Naive thymus-derived CD8-positive, alpha-beta T cell (primary cell): ENCODE results near the gene BAIAP2L2. TPM values are rescaled to one million over a fixed set of nuclear protein-coding genes. Genes with fewer than 3 reads are reported as not detected.
"Not testable (repeated sequence)": the region's sequence is repeated elsewhere in the genome, so short reads cannot be mapped to it uniquely, and the experiment has no call there.

ENCODE experiments used
- ATAC-seq, 2 donors: fragments of 150-1000 bp; cut with Tn5 transposase in 1 of 2; sonication (Bioruptor Pico), chemical (Tn5 transposase) in 1 of 2; 1 replicate in 1 of 2; 2 replicates in 1 of 2; pipeline ENCODE4 v1.10.0; 2021; ENCODE audit warnings: mild to moderate bottlenecking in 2 of 2, moderate library complexity in 2 of 2
- POLR2A ChIA-PET: fragments of 350-600 bp; sonication (Branson Sonifier 250); formaldehyde crosslinking; loops from one replicate; lab custom pipeline; 2021; ENCODE audit warnings: antibody characterized with exemption; lab: Charles Lee
- DNase-seq, 10 donors: peaks; one replicate each; pipeline versions ENCODE4 v3.0.0 to v3.0.0-alpha.2; 2020 to 2022
- H3K27ac Mint-ChIP-seq, 10 donors: one replicate each; pipeline ENCODE4 v1.8.0; 2020 to 2022; ENCODE audit warnings: mild to moderate bottlenecking in 10 of 10, mixed read lengths in 10 of 10, moderate library complexity in 4 of 10, inconsistent platforms in 1 of 10
- H3K27me3 Mint-ChIP-seq, 5 donors: one replicate each; pipeline ENCODE4 v1.8.0; 2021 to 2022; ENCODE audit warnings: mixed read lengths in 5 of 5
- H3K36me3 Mint-ChIP-seq, 3 donors: one replicate each; pipeline ENCODE4 v1.8.0; 2020 to 2022; ENCODE audit warnings: mixed read lengths in 3 of 3, mild to moderate bottlenecking in 2 of 3, inconsistent platforms in 1 of 3
- H3K4me1 Mint-ChIP-seq, 4 donors: one replicate each; pipeline ENCODE4 v1.8.0; 2021 to 2022; ENCODE audit warnings: mixed read lengths in 4 of 4
- H3K4me3 Mint-ChIP-seq, 10 donors: one replicate each; pipeline ENCODE4 v1.8.0; 2020 to 2022; ENCODE audit warnings: mild to moderate bottlenecking in 10 of 10, mixed read lengths in 10 of 10, moderate library complexity in 6 of 10, inconsistent platforms in 1 of 10
- H3K9me3 Mint-ChIP-seq, 9 donors: one replicate each; pipeline ENCODE4 v1.8.0; 2020 to 2022; ENCODE audit warnings: mixed read lengths in 9 of 9, mild to moderate bottlenecking in 3 of 9, inconsistent platforms in 1 of 9, moderate library complexity in 1 of 9
- polyA plus RNA-seq, 3 donors: library from polyadenylated mRNA; unstranded; fragments of 300-500 nt; fragmentation: Illumina TruSeq; gene quantifications; one replicate each; pipeline ENCODE4 v1.2.3, GENCODE V29; 2021
- total RNA-seq, 8 experiments: library from RNA in 2 of 8; stranded (reverse) in 2 of 8; gene quantifications; one replicate each; pipeline ENCODE4 v1.2.3 and lab custom pipeline; 2021 to 2026

Gene BAIAP2L2
- total and polyA plus RNA-seq, 5 experiments from 2014 or later = 2.2 to 2.7 TPM; not detected in 3

DNA sequence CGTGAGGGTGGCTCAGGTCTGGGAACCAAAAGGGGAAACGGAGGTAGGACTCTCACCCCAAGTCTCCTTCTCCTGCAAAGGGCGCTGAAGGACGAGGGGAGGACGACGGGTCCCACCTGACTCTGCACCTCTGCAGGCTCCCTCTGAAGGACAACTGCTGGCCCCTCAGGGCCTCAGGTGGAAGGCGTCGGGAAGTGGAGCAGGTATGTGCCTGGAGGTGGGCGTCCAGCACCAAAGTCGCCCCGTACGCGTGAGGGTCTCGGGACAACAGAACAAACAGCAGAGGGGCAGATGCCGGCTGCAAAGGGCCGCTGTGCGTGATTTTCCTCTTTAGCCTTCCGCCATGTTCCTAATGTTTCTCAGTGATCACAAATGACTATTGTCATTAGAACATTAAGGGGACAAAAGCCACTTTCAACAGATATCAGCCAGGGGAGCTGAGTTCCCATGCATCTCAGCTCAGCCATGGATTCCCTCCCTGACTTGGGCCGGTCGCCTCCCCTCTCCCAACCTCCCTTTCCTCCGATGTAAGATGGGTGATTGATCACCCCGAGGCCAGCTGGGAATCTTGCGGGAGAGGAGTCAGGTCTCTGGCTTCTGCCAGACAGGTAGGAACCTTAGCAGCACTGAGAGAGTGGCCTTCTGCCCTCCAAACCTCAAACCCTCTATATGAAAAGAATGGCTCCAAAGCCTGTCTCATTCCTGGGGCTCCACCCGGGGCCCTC, 27.3 kb downstream of the BAIAP2L2 start:
- H3K4me3 Mint-ChIP-seq = peak overlapping the region in 6 of 10 donors; percentile 9 to 38 (median 26)
- H3K4me1 Mint-ChIP-seq = peaks cover 0 to 10% (median 5%) of the 10 kb centered on the region in 4 donors
- DNase-seq (no peak), ATAC-seq (no peak)
- H3K9me3 Mint-ChIP-seq = no peaks in the 10 kb centered on the region
- no peak overlapping the region for H3K27ac Mint-ChIP-seq
- H3K36me3 Mint-ChIP-seq = peaks cover 0 to 12% (median 4%) of the 10 kb centered on the region in 3 donors
- POLR2A ChIA-PET = no interaction called here
- peaks cover 4 to 40% (median 9%) of the 10 kb centered on the region in 5 donors for H3K27me3 Mint-ChIP-seq

GRCh38 chr22:38081941-38082828, 28.3 kb downstream of the BAIAP2L2 start:
- Mint-ChIP-seq H3K36me3 (peaks cover 0 to 9% (median 2%) of the 10 kb centered on the region in 3 donors), H3K27ac (no peak overlapping the region), H3K4me1 (peaks cover 0 to 10% (median 4%) of the 10 kb centered on the region in 4 donors), H3K9me3 (no peaks in the 10 kb centered on the region), H3K27me3 (peaks cover 0 to 30% (median 4%) of the 10 kb centered on the region in 5 donors), H3K4me3 (peak overlapping the region in 6 of 10 donors; percentile 13 to 66 (median 43))
- POLR2A ChIA-PET = no interaction called here
- DNase-seq = no peak
- ATAC-seq = peak in 1 of 2 donors; percentile 42

DNA sequence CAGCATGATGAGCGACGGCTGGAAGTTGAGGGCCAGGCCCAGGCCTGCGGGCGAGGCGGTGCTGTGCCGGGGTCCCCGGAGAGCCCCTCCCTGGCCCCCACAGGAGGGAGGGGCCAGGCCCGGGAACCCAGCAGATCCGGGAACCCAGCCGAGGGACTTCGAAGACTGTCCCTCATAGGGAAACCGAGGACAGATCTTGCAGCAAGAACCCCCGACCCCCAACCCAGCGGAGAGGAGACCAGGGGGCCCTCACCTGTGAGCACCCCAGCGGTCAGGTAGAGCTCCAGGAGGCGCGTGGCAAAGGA, 28.9 kb downstream of the BAIAP2L2 start:
- Mint-ChIP-seq H3K9me3 (no peaks in the 10 kb centered on the region), H3K27me3 (peaks cover 0 to 30% (median 4%) of the 10 kb centered on the region in 5 donors), H3K4me3 (peak overlapping the region in 5 of 10 donors; percentile 13 to 66 (median 50)), H3K36me3 (peaks cover 0 to 9% (median 0%) of the 10 kb centered on the region in 3 donors), H3K27ac (no peak overlapping the region), H3K4me1 (peaks cover 0 to 10% (median 4%) of the 10 kb centered on the region in 4 donors)
- DNase-seq (peak in 1 of 10 donors; percentile 4), ATAC-seq (peak; percentile 28 to 39)
- POLR2A ChIA-PET = no interaction called here

- Mint-ChIP-seq H3K36me3 (peaks cover 0 to 5% (median 0%) of the 10 kb centered on the region in 3 donors), H3K4me1 (peaks cover 0 to 10% (median 4%) of the 10 kb centered on the region in 4 donors), H3K4me3 (peak overlapping the region in 3 of 10 donors; percentile 15 to 43 (median 27)), H3K27me3 (peaks cover 0 to 30% (median 4%) of the 10 kb centered on the region in 5 donors), H3K9me3 (no peaks in the 10 kb centered on the region), H3K27ac (no peak overlapping the region)
- DNase-seq (no peak), ATAC-seq (peak; percentile 57 to 64)
- POLR2A ChIA-PET = no interaction called here
Measured at GRCh38 chr22:38080850-38081635, 29.4 kb downstream of the BAIAP2L2 start.

DNA sequence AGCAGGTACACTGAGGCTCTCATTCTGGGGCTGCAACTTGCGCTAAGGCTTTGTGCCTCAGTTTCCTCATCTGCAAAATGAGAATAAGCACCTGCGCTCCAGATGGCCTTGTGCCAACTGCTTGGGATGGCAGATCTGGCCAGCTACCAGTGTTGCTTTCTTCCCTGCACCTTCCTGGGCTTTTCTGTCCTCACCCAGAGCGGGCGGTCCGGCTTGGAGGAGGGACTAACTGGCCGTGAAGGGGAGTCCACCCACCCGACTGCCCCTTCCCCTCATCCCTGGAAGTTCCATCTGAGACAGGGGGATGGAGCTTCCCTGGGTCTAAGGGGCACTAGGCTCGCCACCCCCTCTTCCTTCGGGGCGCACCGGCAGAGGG, 30.0 kb downstream of the BAIAP2L2 start:
- no peaks in the 10 kb centered on the region for H3K9me3 Mint-ChIP-seq
- ATAC-seq = no peak
- POLR2A ChIA-PET = no interaction called here
- no peak overlapping the region for H3K27ac Mint-ChIP-seq
- H3K36me3 Mint-ChIP-seq = peaks cover 0 to 7% (median 0%) of the 10 kb centered on the region in 3 donors
- peaks cover 0 to 30% (median 4%) of the 10 kb centered on the region in 5 donors for H3K27me3 Mint-ChIP-seq
- H3K4me1 Mint-ChIP-seq = peaks cover 0 to 10% (median 4%) of the 10 kb centered on the region in 4 donors
- DNase-seq = no peak
- H3K4me3 Mint-ChIP-seq = peak overlapping the region in 3 of 10 donors; percentile 15 to 43 (median 27)

DNA sequence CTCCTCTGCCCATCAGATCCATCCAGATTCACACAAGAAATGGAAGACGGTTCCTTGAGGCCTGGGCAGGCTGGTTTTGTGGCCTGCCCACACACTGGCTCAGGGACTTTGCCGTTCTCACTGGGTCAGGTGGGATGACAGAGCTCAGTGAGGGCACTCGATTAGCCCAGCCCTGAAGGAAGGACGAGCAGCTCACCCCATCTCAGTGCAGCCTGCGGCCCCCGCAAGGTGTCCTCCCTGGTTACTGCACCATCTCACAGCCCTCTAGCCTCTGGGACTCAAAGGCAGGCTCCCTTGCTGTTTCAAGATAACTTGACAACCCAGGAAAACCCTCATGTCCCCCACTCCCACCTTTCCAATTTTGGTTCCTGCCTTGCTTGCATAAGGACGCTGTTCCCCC, 30.7 kb downstream of the BAIAP2L2 start:
- Mint-ChIP-seq H3K9me3 (no peaks in the 10 kb centered on the region), H3K27ac (peak overlapping the region in 1 of 10 donors; percentile 37), H3K36me3 (peaks cover 0 to 3% (median 0%) of the 10 kb centered on the region in 3 donors), H3K27me3 (peaks cover 0 to 27% (median 4%) of the 10 kb centered on the region in 5 donors), H3K4me1 (peaks cover 0 to 10% (median 4%) of the 10 kb centered on the region in 4 donors), H3K4me3 (peak overlapping the region in 4 of 10 donors; percentile 1 to 57 (median 16))
- DNase-seq = no peak
- POLR2A ChIA-PET = no interaction called here
- ATAC-seq = no peak

- POLR2A ChIA-PET, H3K9me3 Mint-ChIP-seq, ATAC-seq, H3K36me3 Mint-ChIP-seq, DNase-seq: not testable (repeated sequence)
- Mint-ChIP-seq H3K27me3 (peaks cover 0 to 23% (median 4%) of the 10 kb centered on the region in 5 donors), H3K27ac (peak overlapping the region in 1 of 10 donors; percentile 22), H3K4me3 (peak overlapping the region in 1 of 10 donors; percentile 57), H3K4me1 (peaks cover 0 to 10% (median 4%) of the 10 kb centered on the region in 4 donors)
Measured at GRCh38 chr22:38079208-38079607, 31.3 kb downstream of the BAIAP2L2 start.

DNA sequence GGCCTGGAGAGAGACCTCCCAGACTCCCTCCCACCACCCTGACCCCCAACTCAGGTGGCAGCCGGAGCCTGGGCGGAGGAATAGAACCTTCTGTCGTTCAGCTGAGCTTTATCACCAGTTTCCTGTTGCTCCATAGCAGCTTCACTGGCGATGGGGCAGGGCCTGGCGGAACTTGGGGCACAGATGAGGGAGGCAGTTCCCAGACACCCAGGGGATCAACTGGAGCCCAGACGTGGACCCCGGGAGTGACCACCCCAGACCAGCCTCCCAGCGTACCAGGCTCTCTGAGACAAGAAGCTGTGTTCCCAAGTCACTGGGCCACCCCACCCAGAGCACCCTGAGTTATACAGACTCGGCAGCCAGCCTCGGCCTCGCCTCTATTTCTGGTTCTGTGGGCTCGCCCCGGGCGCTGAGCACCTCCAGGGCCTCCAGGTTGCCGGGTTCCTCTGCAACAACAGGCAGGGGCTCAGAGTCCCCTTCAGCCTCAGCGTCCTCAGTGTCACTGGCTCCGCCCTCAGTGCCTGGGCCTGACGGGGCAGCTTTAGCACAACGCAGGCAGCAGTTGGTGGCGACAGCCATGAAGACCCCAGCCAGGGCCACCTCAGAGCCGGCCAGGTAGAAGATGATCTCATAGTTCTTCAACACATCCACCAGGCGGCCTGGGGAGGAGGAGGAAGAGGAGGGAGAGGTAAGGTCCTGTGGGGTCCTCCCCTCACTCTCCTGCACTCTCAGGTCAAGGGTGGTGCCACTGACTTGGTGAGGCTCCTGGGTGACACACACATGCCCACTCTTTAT, 32.2 kb downstream of the BAIAP2L2 start:
- POLR2A ChIA-PET = no interaction called here
- H3K9me3 Mint-ChIP-seq = no peaks in the 10 kb centered on the region
- ATAC-seq (no peak), DNase-seq (no peak)
- H3K27me3 Mint-ChIP-seq = peaks cover 0 to 19% (median 4%) of the 10 kb centered on the region in 5 donors
- peaks cover 0 to 10% (median under 1%) of the 10 kb centered on the region in 3 donors for H3K36me3 Mint-ChIP-seq
- H3K4me3 Mint-ChIP-seq = no peak overlapping the region
- peaks cover 0 to 10% (median 4%) of the 10 kb centered on the region in 4 donors for H3K4me1 Mint-ChIP-seq
- no peak overlapping the region for H3K27ac Mint-ChIP-seq

DNA sequence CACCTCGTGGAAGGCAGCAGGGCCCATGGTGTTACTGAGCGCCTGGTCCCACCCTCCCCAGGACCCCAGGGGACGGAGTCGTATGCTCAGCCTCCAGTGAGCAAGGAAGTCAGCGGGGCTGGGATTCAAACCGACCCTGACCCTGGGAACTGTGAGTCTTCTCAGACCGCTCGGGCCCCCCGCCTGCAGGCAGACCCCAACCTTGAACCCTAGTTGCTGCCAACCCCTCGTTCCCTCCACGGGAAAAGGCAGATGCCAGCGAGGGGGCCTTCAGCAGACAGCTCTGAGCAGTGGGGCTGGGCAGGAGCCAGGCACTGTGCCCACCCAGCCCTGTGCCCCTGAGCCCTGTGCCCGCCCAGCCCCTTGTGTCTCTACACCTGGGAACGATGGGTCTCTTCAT, 32.9 kb downstream of the BAIAP2L2 start:
- H3K36me3 Mint-ChIP-seq = peaks cover 0 to 16% (median 6%) of the 10 kb centered on the region in 3 donors
- no peaks in the 10 kb centered on the region for H3K9me3 Mint-ChIP-seq
- H3K4me3 Mint-ChIP-seq = no peak overlapping the region
- H3K27me3 Mint-ChIP-seq = peaks cover 0 to 14% (median 4%) of the 10 kb centered on the region in 5 donors
- H3K27ac Mint-ChIP-seq = no peak overlapping the region
- POLR2A ChIA-PET = no interaction called here
- peaks cover 0 to 10% (median 3%) of the 10 kb centered on the region in 4 donors for H3K4me1 Mint-ChIP-seq
- DNase-seq (no peak), ATAC-seq (no peak)

DNA sequence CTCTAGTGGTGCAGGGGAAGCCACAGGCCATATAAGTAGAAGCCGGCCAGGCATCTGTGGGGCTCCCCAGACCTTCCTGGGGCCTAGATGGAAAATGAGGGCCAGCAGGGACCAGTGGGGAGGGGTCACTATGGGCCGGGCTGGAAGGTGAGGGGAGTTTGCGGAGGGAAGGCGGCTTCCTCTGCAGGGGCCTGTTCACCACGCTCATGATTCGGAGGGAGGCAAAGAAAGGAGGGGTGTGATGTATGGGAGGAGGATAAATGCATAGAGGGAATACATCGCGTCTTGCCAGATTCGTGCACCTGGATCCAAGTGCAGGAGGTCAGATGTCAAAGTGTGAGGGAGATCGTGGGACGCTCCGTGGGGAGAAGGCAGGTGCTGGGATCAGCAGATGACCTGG, 33.4 kb downstream of the BAIAP2L2 start:
- DNase-seq = no peak
- H3K36me3 Mint-ChIP-seq = peaks cover 0 to 20% (median 10%) of the 10 kb centered on the region in 3 donors
- H3K9me3 Mint-ChIP-seq = no peaks in the 10 kb centered on the region
- H3K4me3 Mint-ChIP-seq = no peak overlapping the region
- no peak overlapping the region for H3K27ac Mint-ChIP-seq
- H3K27me3 Mint-ChIP-seq = peaks cover 0 to 14% (median 4%) of the 10 kb centered on the region in 5 donors
- no peak for ATAC-seq
- POLR2A ChIA-PET = no interaction called here
- peaks cover 0 to 5% (median 3%) of the 10 kb centered on the region in 4 donors for H3K4me1 Mint-ChIP-seq

- Mint-ChIP-seq H3K27me3 (peaks cover 0 to 10% (median 4%) of the 10 kb centered on the region in 5 donors), H3K36me3 (peaks cover 0 to 25% (median 13%) of the 10 kb centered on the region in 3 donors), H3K27ac (no peak overlapping the region), H3K9me3 (no peaks in the 10 kb centered on the region), H3K4me1 (peaks cover 0 to 2% (median 0%) of the 10 kb centered on the region in 4 donors), H3K4me3 (no peak overlapping the region)
- DNase-seq = no peak
- no peak for ATAC-seq
- POLR2A ChIA-PET = no interaction called here
Measured at GRCh38 chr22:38075961-38076360, 34.5 kb downstream of the BAIAP2L2 start.
